Liver (tissue), 9 donors: ENCODE data around the gene USP47. TPM values are rescaled to one million over a fixed set of nuclear protein-coding genes. Genes with fewer than 3 reads are reported as not detected.

ENCODE experiments used
- DNase-seq: peaks from one replicate; pipeline ENCODE4 v3.0.0-alpha.2; 2017; ENCODE audit warnings: low spot score
- H3K27ac ChIP-seq, 2 donors: one replicate each; pipeline ENCODE4 v1.7.0; 2013; ENCODE audit warnings: inconsistent platforms in 2 of 2, low read length in 2 of 2, control low read depth in 1 of 2, low read depth in 1 of 2, mild to moderate bottlenecking in 1 of 2
- H3K27me3 ChIP-seq, 4 donors: one replicate each; pipeline versions ENCODE4 v1.6.1 to v1.7.0; 2013; ENCODE audit warnings: low read length in 3 of 4, inconsistent platforms in 1 of 4, mild to moderate bottlenecking in 1 of 4, moderate library complexity in 1 of 4; ENCODE audit not compliant: control insufficient read depth in 4 of 4, insufficient read depth in 4 of 4
- H3K36me3 ChIP-seq, 4 donors: one replicate each; pipeline versions ENCODE4 v1.6.1 to v1.7.0; 2013; ENCODE audit warnings: low read length in 3 of 4, mild to moderate bottlenecking in 3 of 4, low read depth in 1 of 4, moderate library complexity in 1 of 4; ENCODE audit not compliant: control insufficient read depth in 4 of 4, insufficient read depth in 3 of 4
- H3K4me1 ChIP-seq, 4 donors: one replicate each; pipeline versions ENCODE4 v1.6.1 to v1.7.0; 2013; ENCODE audit warnings: low read length in 3 of 4, mild to moderate bottlenecking in 3 of 4, moderate library complexity in 1 of 4; ENCODE audit not compliant: control insufficient read depth in 4 of 4, insufficient read depth in 4 of 4
- H3K4me3 ChIP-seq, 3 donors: one replicate each; pipeline versions ENCODE4 v1.6.1 to v1.7.0; 2013; ENCODE audit warnings: low read length in 3 of 3, control low read depth in 1 of 3, low read depth in 1 of 3, mild to moderate bottlenecking in 1 of 3
- H3K9ac ChIP-seq, 2 donors: one replicate each; pipeline ENCODE4 v1.7.0; 2013; ENCODE audit warnings: low read length in 2 of 2, mild to moderate bottlenecking in 2 of 2, moderate library complexity in 2 of 2, control low read depth in 1 of 2, low read depth in 1 of 2
- H3K9me3 ChIP-seq, 4 donors: one replicate each; pipeline versions ENCODE4 v1.6.1 to v1.7.0; 2013; ENCODE audit warnings: low read length in 3 of 4; ENCODE audit not compliant: control insufficient read depth in 4 of 4
- ATF3 ChIP-seq: IDR thresholded peaks from 2 replicates; pipeline ENCODE4 v1.6.1; 2016; ENCODE audit warnings: antibody characterized with exemption
- CTCF ChIP-seq: fragments of 150-350 bp; IDR thresholded peaks from 2 replicates; pipeline ENCODE4 v1.5.1; 2017; ENCODE audit warnings: improper control_type of control experiment, low read depth, low read length; ENCODE audit not compliant: missing input control
- EGR1 ChIP-seq, 2 donors: IDR thresholded peaks; 2 replicates each; pipeline ENCODE4 v1.6.1; 2016 to 2018; ENCODE audit warnings: antibody characterized with exemption in 2 of 2, low read depth in 2 of 2
- FOXA1 ChIP-seq: IDR thresholded peaks from 2 replicates; pipeline ENCODE4 v1.6.1; 2016; ENCODE audit warnings: antibody characterized with exemption
- FOXA2 ChIP-seq: IDR thresholded peaks from 2 replicates; pipeline ENCODE4 v1.6.1; 2016; ENCODE audit warnings: antibody characterized with exemption
- GABPA ChIP-seq, 2 donors: IDR thresholded peaks in 1 of 2; conservative IDR thresholded peaks in 1 of 2; 2 replicates each; pipeline ENCODE4 v1.6.1; 2016; ENCODE audit warnings: antibody characterized with exemption in 2 of 2, mild to moderate bottlenecking in 1 of 2, moderate library complexity in 1 of 2
- HNF4A ChIP-seq, 2 donors: conservative IDR thresholded peaks; 2 replicates each; pipeline ENCODE4 v1.6.1; 2016; ENCODE audit warnings: antibody characterized with exemption in 2 of 2, mild to moderate bottlenecking in 2 of 2
- HNF4G ChIP-seq: IDR thresholded peaks from 2 replicates; pipeline ENCODE4 v1.6.1; 2016; ENCODE audit warnings: antibody characterized with exemption
- JUND ChIP-seq, 2 donors: IDR thresholded peaks; 2 replicates each; pipeline ENCODE4 v1.6.1; 2016; ENCODE audit warnings: antibody characterized with exemption in 2 of 2
- MAX ChIP-seq: IDR thresholded peaks from 2 replicates; pipeline ENCODE4 v1.6.1; 2016; ENCODE audit warnings: antibody characterized with exemption
- NR2F2 ChIP-seq: IDR thresholded peaks from 2 replicates; pipeline ENCODE4 v1.6.1; 2016; ENCODE audit warnings: antibody characterized with exemption
- RAD21 ChIP-seq, 2 donors: IDR thresholded peaks; 2 replicates each; pipeline ENCODE4 v1.6.1; 2016; ENCODE audit warnings: antibody characterized with exemption in 2 of 2, mild to moderate bottlenecking in 2 of 2
- REST ChIP-seq: IDR thresholded peaks from 2 replicates; pipeline ENCODE4 v1.6.1; 2016; ENCODE audit warnings: antibody characterized with exemption, mild to moderate bottlenecking
- SP1 ChIP-seq: IDR thresholded peaks from 2 replicates; pipeline ENCODE4 v1.6.1; 2018; ENCODE audit warnings: antibody characterized with exemption, mild to moderate bottlenecking
- TAF1 ChIP-seq: conservative IDR thresholded peaks from 2 replicates; pipeline ENCODE4 v1.6.1; 2016; ENCODE audit warnings: antibody characterized with exemption, mild to moderate bottlenecking
- YY1 ChIP-seq: IDR thresholded peaks from 2 replicates; pipeline ENCODE4 v1.6.1; 2016; ENCODE audit warnings: antibody characterized with exemption, mild to moderate bottlenecking
- ZBTB33 ChIP-seq: IDR thresholded peaks from 2 replicates; pipeline ENCODE4 v1.6.1; 2016; ENCODE audit warnings: antibody characterized with exemption
- WGBS: extraction: QIAGEN DNeasy Blood & Tissue Kit; methylation state at CpG from one replicate; pipeline ENCODE4 v1.1.7; 2013; 5-methylcytosine and 5-hydroxymethylcytosine counted together
- polyA plus RNA-seq, 2 donors: library from polyadenylated mRNA; stranded (reverse) in 1 of 2; unstranded in 1 of 2; fragments of 200-250 nt in 1 of 2; fragments of >200 nt in 1 of 2; fragmentation: Nextera tagmentation in 1 of 2; extraction: Ambion mirVana in 1 of 2; gene quantifications; one replicate each; pipeline versions ENCODE4 v1.2.1 to v1.2.3, GENCODE V29; 2013 to 2015
- total RNA-seq, 2 donors: library from RNA; depleted of rRNA; stranded (reverse); fragments of >200 nt; gene quantifications; one replicate each; pipeline ENCODE4 v1.2.3, GENCODE V29; 2014
- donor health status: healthy.
- donor health status: healthy.
- donor health status: healthy.
- donor health status: healthy.
- donor health status: healthy.

The USP47 gene
- total and polyA plus RNA-seq, 4 donors = 14.9 to 55.1 (median 32.2) TPM

- TF ChIP-seq HNF4G (no peak), MAX (no peak), EGR1 (IDR thresholded peaks at IDR 0.05; ENCODE audit: low read depth in 2 of 2) (no peak), GABPA (IDR thresholded peaks at IDR 0.05 in 1 of 2, conservative IDR thresholded peaks at IDR 0.05 in 1 of 2) (no peak), ZBTB33 (no peak), TAF1 (no peak), FOXA2 (no peak), RAD21 (IDR thresholded peaks at IDR 0.05) (no peak), FOXA1 (no peak), SP1 (no peak)
- no peaks in the 10 kb centered on the region for H3K27me3 ChIP-seq
- H3K4me3 ChIP-seq = no peak overlapping the region
- whole genome bisulfite sequencing = 83% methylated on average over 5 of the region's 5 CpGs
- no peak for DNase-seq
- H3K36me3 ChIP-seq = no peaks in the 10 kb centered on the region
- H3K27ac ChIP-seq = no peak overlapping the region
- no peak overlapping the region for H3K9ac ChIP-seq
- H3K4me1 ChIP-seq = no peaks in the 10 kb centered on the region
- H3K9me3 ChIP-seq = no peaks in the 10 kb centered on the region
Measured at GRCh38 chr11:11984563-11984962, 142.8 kb downstream of the USP47 start.

- H3K9me3 ChIP-seq = no peaks in the 10 kb centered on the region
- no peak overlapping the region for H3K4me3 ChIP-seq
- no peak overlapping the region for H3K9ac ChIP-seq
- TF ChIP-seq JUND (IDR thresholded peaks at IDR 0.05) (no peak), HNF4G (no peak), ZBTB33 (no peak), CTCF (no peak), FOXA2 (no peak), HNF4A (conservative IDR thresholded peaks at IDR 0.05) (no peak), SP1 (no peak), EGR1 (IDR thresholded peaks at IDR 0.05; ENCODE audit: low read depth in 2 of 2) (no peak), GABPA (IDR thresholded peaks at IDR 0.05 in 1 of 2, conservative IDR thresholded peaks at IDR 0.05 in 1 of 2) (no peak), FOXA1 (no peak), YY1 (no peak), MAX (no peak), TAF1 (no peak), NR2F2 (no peak), ATF3 (no peak), REST (no peak)
- no peaks in the 10 kb centered on the region for H3K4me1 ChIP-seq
- DNase-seq = no peak
- no peaks in the 10 kb centered on the region for H3K27me3 ChIP-seq
- no peak overlapping the region for H3K27ac ChIP-seq
- 96% methylated on average over 8 of the region's 8 CpGs for WGBS
- H3K36me3 ChIP-seq = no peaks in the 10 kb centered on the region
Measured at GRCh38 chr11:11985016-11985715, 143.4 kb downstream of the USP47 start.
